HFF-Myc (cell line): ENCODE results near the gene FRMD7.

Experiments used
- DNase-seq: peaks from one replicate; pipeline ENCODE4 v3.0.0-alpha.2; 2011; ENCODE audit warnings: low read depth; ENCODE audit errors: extremely low read depth
- H3K4me3 ChIP-seq: replicated peaks from 2 replicates; pipeline ENCODE4 v1.5.1; 2011; ENCODE audit warnings: low read depth, mild to moderate bottlenecking, control low read depth, low read length
- CTCF ChIP-seq: IDR thresholded peaks from 2 replicates; pipeline ENCODE4 v1.5.1; 2012; ENCODE audit warnings: mild to moderate bottlenecking, low read depth, low read length, control low read depth; ENCODE audit errors: missing control alignments

The FRMD7 gene

GRCh38 chrX:132086672-132087071, 41.1 kb downstream of the FRMD7 start:
- H3K4me3 ChIP-seq, result no peak overlapping the region
- TF ChIP-seq CTCF, result no peak
- no peak for DNase-seq

- H3K4me3 ChIP-seq, result no peak overlapping the region
- no peak for DNase-seq
- TF ChIP-seq CTCF, result no peak
Observed at GRCh38 chrX:132085786-132086185, 42.0 kb downstream of the FRMD7 start.

- no peak for DNase-seq
- TF ChIP-seq CTCF, result no peak
- no peak overlapping the region for H3K4me3 ChIP-seq
Observed at GRCh38 chrX:132077912-132078311, 49.9 kb downstream of the FRMD7 start.

- no peak for DNase-seq
- H3K4me3 ChIP-seq, result no peak overlapping the region
- no peak for TF ChIP-seq CTCF
Observed at GRCh38 chrX:132077414-132077813, 50.4 kb downstream of the FRMD7 start.

GRCh38 chrX:132071254-132071653, 56.6 kb downstream of the FRMD7 start:
- no peak for DNase-seq

GRCh38 chrX:132068405-132068804, 59.4 kb downstream of the FRMD7 start:
- TF ChIP-seq CTCF, result no peak
- DNase-seq, result no peak
- H3K4me3 ChIP-seq, result no peak overlapping the region

More at GRCh38 chrX:132071254-132071653, 56.6 kb downstream of the FRMD7 start:
- H3K4me3 ChIP-seq, result no peak overlapping the region
- TF ChIP-seq CTCF, result peak; percentile 7

GRCh38 chrX:132063862-132064261, 64.0 kb downstream of the FRMD7 start:
- H3K4me3 ChIP-seq, result no peak overlapping the region
- no peak for DNase-seq
- no peak for TF ChIP-seq CTCF
